H1 (cell line): ENCODE data around the gene SHCBP1L. TPM values are rescaled to one million over a fixed set of nuclear protein-coding genes. Genes with fewer than 3 reads are reported as not detected.

Experiments used
- ASH2L ChIP-seq: fragments of 200-600, 300-600 bp; sonication (generic); IDR thresholded peaks from one replicate; pipeline ENCODE4 v1.7.1; 2017; ENCODE audit warnings: low read length
- EZH2 ChIP-seq: fragments of 200-600 bp; sonication (generic); IDR thresholded peaks from 2 replicates; pipeline ENCODE4 v1.7.1; 2012; ENCODE audit warnings: low read depth, mild to moderate bottlenecking, moderate library complexity, low read length, inconsistent platforms; ENCODE audit not compliant: severe bottlenecking
- JUND ChIP-seq: IDR thresholded peaks from 2 replicates; pipeline ENCODE4 v1.6.1; 2011; ENCODE audit warnings: mild to moderate bottlenecking, improper control_type of control experiment, low read length
- SIRT6 ChIP-seq: IDR thresholded peaks from one replicate; pipeline ENCODE4 v1.7.1; 2012; ENCODE audit warnings: low read length, inconsistent platforms
- polyA plus RNA-seq, 7 experiments: library from polyadenylated mRNA; depleted of rRNA in 3 of 7; stranded (reverse) in 5 of 7; unstranded in 2 of 7; fragments of >200 nt in 5 of 7; fragments of 200-250 nt in 2 of 7; gene quantifications; 1 replicate in 5 of 7; 2 replicates in 1 of 7; 4 replicates in 1 of 7; pipeline versions ENCODE4 v1.2.1 to v1.2.3, GENCODE V29; 2011 to 2013; ENCODE audit warnings: missing spikeins in 2 of 7, mixed read lengths in 2 of 7
- total RNA-seq: library from RNA; stranded (reverse); fragmentation: NEBNext Ultra II Directional; extraction: Animal tissue kit (Norgen Biotek cat#: 25700); gene quantifications from 2 replicates; pipeline ENCODE4 v1.2.1, GENCODE V29; 2021
- TF ChIP-seq, protein P1 (sequence below): IDR thresholded peaks from 2 replicates; pipeline ENCODE4 v1.6.1; 2012; ENCODE audit warnings: inconsistent platforms

The SHCBP1L gene
- total and polyA plus RNA-seq, 2 of the 8 experiments (the other 6 are each of a cell fraction or from before 2014, with no cell fraction given): not detected

DNA sequence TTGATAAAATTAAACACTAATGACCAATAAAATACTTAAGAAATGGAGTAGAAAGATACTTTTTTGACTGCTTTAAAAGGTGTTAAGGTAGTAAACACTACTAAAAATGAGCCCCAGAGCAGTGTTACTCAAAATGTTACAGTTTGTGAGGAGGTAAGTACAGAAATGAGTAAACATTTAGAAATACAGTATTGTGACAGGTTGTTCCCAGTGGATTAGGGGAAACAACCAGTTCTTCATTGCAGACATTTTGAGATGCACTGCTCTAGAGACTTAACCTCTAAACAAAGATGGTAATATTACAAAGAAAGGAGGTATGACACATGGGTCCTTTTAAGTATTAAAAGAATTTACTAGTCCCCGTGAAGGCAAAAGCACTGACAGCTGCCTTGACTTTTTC is 101.1 kb downstream of the SHCBP1L start (continued):
- TF ChIP-seq, protein P1, sequence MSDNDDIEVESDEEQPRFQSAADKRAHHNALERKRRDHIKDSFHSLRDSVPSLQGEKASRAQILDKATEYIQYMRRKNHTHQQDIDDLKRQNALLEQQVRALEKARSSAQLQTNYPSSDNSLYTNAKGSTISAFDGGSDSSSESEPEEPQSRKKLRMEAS: no peak
- TF ChIP-seq JUND (no peak), SIRT6 (no peak), EZH2 (no peak), ASH2L (no peak)
